Lower leg skin (tissue), 3 donors: ENCODE measurements around the gene ACP1.

Experiments used
- POLR2A ChIP-seq, 2 donors: fragments of 450-650 bp; IDR thresholded peaks; one replicate each; pipeline ENCODE4 v1.6.1; 2016 to 2017; ENCODE audit warnings: antibody characterized with exemption in 2 of 2, mild to moderate bottlenecking in 1 of 2, moderate library complexity in 1 of 2
- TF ChIP-seq, protein P1 (sequence below), 3 donors: fragments of 450-650 bp; IDR thresholded peaks; one replicate each; pipeline ENCODE4 v1.5.1; 2016; ENCODE audit warnings: antibody characterized with exemption in 3 of 3, mild to moderate bottlenecking in 3 of 3, moderate library complexity in 2 of 3

DNA sequence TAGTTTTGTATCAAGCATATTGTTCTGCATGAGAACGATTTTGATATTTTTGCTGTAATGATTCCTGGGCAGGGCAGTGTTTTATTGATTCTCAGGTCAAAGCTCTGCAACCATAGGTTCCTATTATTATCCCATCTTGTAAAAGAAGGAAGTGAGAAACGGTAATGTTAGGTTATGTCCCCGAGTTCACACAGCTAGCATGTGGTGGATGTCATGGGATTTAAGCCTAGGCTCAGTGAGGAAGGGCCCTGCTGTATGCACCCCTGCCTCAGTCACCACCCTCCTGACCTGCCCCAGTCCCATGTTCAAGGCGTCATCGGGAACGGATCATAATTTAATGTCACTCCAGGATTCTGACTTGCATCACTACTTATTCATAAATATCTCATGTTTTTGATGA lies 10.7 kb downstream of the ACP1 start:
- TF ChIP-seq, protein P1, sequence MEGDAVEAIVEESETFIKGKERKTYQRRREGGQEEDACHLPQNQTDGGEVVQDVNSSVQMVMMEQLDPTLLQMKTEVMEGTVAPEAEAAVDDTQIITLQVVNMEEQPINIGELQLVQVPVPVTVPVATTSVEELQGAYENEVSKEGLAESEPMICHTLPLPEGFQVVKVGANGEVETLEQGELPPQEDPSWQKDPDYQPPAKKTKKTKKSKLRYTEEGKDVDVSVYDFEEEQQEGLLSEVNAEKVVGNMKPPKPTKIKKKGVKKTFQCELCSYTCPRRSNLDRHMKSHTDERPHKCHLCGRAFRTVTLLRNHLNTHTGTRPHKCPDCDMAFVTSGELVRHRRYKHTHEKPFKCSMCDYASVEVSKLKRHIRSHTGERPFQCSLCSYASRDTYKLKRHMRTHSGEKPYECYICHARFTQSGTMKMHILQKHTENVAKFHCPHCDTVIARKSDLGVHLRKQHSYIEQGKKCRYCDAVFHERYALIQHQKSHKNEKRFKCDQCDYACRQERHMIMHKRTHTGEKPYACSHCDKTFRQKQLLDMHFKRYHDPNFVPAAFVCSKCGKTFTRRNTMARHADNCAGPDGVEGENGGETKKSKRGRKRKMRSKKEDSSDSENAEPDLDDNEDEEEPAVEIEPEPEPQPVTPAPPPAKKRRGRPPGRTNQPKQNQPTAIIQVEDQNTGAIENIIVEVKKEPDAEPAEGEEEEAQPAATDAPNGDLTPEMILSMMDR (IDR thresholded peaks at IDR 0.05) = no peak
- no peak for TF ChIP-seq POLR2A (IDR thresholded peaks at IDR 0.05)
